GM12872 (cell line): ENCODE measurements around the gene NUCB2.

Experiments
- TF ChIP-seq, protein P1 (sequence below): IDR thresholded peaks from 3 replicates; pipeline ENCODE4 v1.5.1; 2011; ENCODE audit warnings: low read depth, mild to moderate bottlenecking, low read length, moderate library complexity; ENCODE audit not compliant: insufficient read depth

The NUCB2 gene

DNA sequence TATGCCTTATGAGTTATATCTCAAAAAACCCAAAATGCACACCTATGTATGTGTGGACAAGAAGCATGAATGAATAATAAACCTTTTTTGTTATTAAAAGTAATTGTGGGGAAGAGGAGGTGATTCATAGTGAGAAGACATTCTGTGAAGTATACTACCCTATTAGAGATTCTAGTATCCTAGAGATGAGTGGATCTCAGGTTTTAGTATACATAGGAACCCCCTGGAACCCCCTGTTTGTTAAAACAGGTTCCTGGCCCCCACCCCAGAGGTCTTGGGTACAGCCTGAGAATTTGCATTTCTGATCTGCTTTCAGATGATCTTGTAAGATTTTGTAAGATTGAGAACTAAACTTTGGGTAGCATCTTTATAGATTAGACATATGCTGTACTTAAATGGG, 17.5 kb downstream of the NUCB2 start:
- TF ChIP-seq, protein P1, sequence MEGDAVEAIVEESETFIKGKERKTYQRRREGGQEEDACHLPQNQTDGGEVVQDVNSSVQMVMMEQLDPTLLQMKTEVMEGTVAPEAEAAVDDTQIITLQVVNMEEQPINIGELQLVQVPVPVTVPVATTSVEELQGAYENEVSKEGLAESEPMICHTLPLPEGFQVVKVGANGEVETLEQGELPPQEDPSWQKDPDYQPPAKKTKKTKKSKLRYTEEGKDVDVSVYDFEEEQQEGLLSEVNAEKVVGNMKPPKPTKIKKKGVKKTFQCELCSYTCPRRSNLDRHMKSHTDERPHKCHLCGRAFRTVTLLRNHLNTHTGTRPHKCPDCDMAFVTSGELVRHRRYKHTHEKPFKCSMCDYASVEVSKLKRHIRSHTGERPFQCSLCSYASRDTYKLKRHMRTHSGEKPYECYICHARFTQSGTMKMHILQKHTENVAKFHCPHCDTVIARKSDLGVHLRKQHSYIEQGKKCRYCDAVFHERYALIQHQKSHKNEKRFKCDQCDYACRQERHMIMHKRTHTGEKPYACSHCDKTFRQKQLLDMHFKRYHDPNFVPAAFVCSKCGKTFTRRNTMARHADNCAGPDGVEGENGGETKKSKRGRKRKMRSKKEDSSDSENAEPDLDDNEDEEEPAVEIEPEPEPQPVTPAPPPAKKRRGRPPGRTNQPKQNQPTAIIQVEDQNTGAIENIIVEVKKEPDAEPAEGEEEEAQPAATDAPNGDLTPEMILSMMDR, result no peak

DNA sequence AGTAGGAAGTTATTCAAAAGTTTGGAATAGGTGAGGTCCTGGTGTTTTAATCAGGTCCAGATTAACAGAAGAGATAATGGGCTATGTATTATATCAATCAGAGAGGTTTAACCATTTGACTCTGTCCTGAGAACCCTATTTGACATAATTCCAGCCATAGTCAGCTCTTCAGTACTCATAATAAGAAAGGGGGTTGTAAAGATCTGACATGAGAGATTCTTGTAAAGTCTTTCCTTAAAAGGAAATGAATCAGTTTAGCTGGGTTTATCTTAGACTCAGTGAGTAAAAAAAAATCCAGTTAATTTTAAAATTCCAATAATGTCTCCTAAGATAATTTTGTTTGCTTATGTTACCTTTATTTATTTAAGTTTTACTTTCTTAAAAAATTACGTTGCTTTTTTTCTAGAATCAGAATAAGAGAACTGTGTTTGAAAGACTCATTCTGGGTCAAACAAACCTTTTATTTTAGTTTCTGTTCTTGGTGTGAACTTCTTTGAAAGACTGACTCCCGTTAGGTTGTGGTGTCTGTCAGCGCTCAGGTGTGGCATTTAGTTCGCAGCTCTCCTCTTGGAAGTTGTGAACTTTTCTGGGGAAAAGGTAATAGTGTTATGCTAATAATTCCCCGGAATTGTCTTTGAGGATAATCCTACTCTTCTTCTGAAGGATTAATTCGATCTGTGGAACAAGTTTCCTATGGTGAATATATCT, 20.5 kb downstream of the NUCB2 start:
- TF ChIP-seq, protein P1, result no peak

DNA sequence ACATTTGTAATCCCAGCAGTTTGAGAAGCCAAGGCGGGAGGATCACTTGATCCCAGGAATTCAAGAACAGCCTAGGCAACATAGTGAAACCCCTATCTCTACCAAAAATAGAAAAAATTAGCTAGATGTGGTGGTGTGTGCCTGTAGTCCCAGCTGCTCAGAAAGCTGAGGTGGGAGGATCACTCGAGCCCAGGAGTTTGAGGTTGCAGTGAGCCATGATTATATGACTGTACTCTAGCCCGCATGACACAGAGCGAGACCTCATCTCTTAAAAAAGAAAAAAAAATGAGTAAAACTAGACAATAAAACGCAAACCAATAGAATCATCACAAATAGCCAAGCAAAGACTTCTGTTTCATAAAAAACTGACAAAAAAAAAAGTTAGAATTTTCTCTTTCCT, 21.8 kb downstream of the NUCB2 start:
- TF ChIP-seq, protein P1, result no peak

DNA sequence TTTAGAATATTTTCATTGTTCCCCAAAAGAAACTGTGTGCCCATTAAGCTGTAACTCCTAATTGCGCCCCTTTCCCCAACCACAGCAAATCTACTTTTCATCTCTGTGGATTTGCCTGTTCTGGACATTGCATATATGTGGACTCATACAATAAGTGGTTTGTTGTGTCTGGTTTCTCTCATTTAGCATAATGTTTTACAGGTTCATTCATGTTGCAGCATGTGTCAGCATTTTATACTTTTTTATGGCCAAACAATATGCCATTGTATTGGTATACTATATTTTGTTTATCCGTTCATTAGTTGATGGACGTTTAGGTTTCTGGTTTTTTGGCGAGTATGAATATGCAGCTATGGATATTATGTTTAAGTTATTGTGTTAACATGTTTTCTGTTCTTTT, 23.8 kb downstream of the NUCB2 start:
- TF ChIP-seq, protein P1, result no peak

DNA sequence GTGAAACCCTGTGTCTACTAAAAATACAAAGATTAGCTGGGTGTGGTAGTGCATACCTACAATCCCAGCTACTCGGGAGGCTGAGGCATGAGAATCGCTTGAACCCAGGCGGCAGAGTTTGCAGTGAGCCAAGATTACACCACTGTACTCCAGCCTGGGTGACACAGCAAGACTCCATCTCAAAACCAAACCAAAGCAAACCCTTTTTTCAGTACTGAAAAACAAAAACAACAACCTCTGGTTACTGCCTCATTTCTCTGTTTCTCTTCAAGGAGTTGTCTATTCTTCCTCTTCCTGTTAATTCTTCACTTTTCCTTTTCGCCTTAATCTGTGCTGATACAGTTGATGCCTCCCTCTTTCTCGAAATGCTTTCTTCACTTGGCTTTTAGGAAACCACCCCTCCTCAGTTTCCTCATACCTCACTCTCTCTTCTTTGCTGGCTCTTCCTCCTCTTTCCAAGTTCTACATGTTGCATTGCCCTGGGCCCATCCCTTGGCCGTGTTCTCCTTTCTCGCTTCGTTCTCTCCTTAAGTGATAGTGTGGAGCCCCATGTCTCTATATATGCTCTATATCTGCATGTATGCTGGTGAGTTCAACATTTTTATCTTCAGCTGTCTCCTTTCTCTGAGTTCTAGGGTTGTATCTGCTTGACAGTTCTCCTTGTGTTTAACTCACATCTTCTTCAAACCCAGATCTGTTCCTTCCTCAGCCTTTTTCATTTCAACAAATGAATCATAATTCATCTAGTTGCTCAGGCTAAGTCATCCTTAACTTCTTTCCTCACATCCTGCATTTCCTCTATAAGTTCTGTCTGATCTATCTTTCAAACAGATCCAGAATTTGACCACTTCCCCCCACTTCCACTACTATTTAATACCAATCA, 37.1 kb downstream of the NUCB2 start:
- TF ChIP-seq, protein P1, result no peak

DNA sequence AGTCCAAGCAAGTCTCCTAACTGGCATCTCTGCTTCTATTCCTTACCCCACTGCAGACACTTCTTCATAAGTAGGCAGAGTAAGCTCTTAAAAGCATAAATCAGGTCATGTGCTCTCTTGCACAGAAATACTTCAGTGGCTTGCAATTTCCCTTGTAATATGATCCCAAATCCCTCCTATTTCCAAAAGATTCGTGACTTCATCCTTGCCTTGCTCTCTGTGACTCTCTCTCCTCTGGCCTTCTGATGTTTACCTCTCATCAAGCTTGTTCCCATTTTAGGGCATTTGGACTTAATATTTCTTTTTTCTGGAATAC, 37.7 kb downstream of the NUCB2 start:
- TF ChIP-seq, protein P1, result no peak

DNA sequence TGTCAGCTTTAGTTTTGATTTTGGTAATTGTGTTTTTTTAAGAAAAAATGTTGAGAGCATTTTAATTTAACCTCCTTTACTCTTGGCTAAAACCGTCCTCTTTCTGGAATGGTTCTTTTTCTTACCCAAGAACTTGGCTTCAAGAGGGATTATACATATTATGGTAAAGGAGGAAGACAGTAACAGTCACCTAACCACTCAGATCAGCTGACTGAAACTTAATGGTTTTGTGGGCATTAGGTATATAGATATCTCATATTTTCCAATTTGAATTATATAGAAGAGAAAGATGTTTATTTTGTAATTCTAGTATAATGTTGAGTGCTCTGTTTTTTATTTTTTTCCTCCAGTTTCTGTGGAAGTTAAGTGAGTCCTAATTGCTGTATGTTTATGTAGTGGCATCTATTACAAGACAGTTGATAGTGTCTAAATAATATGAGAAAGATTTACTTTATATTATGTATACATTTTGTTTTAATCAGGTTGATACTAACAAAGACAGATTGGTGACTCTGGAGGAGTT, 38.4 kb downstream of the NUCB2 start:
- TF ChIP-seq, protein P1, result no peak
